Fibroblast of lung (primary cell): Measurements from ENCODE around the gene KPNA6.

ENCODE experiments used
- EZH2 ChIP-seq: IDR thresholded peaks from 2 replicates; pipeline ENCODE4 v1.5.1; 2012; ENCODE audit warnings: low read length, control low read depth, mild to moderate bottlenecking; ENCODE audit errors: missing control alignments
- TF ChIP-seq, protein P1 (sequence below), 2 donors: IDR thresholded peaks in 1 of 2; conservative IDR thresholded peaks in 1 of 2; 1 replicate in 1 of 2; 2 replicates in 1 of 2; pipeline ENCODE4 v1.5.1; 2011 to 2012; ENCODE audit warnings: low read length in 2 of 2, control low read depth in 1 of 2, inconsistent platforms in 1 of 2, low read depth in 1 of 2, mild to moderate bottlenecking in 1 of 2

DNA sequence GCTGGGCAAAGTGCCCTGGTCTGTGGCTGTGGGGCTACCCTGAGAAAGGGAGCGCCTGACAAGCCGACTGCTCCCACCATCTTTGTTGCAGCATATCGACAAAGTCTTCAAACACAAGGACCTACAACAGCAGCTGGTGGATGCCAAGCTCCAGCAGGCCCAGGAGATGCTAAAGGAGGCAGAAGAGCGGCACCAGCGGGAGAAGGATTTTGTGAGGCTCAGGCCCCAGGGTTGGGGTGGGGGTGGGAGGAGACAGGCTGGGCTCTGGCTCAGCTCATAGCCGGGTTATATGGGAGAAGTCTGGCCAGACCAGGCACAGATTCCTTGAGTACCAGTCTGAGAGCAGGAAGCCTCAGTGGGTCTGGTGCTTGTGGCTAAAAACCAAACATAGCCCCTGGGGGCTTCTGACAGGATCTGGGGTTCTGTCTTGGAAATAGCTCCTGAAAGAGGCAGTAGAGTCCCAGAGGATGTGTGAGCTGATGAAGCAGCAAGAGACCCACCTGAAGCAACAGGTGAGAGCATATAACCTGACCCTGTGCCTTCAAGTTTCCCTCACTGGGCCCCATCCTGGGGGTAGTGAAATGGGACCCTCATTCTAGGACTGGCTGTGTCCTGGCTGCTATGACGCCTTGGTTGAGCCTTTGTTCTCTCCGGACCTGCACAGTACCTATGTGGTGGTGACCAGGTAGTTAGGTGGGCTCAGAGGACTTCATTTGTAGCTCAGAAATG, 84.5 kb downstream of the KPNA6 start:
- TF ChIP-seq EZH2, result no peak
- TF ChIP-seq, protein P1, sequence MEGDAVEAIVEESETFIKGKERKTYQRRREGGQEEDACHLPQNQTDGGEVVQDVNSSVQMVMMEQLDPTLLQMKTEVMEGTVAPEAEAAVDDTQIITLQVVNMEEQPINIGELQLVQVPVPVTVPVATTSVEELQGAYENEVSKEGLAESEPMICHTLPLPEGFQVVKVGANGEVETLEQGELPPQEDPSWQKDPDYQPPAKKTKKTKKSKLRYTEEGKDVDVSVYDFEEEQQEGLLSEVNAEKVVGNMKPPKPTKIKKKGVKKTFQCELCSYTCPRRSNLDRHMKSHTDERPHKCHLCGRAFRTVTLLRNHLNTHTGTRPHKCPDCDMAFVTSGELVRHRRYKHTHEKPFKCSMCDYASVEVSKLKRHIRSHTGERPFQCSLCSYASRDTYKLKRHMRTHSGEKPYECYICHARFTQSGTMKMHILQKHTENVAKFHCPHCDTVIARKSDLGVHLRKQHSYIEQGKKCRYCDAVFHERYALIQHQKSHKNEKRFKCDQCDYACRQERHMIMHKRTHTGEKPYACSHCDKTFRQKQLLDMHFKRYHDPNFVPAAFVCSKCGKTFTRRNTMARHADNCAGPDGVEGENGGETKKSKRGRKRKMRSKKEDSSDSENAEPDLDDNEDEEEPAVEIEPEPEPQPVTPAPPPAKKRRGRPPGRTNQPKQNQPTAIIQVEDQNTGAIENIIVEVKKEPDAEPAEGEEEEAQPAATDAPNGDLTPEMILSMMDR (conservative IDR thresholded peaks at IDR 0.05 in 1 of 2, IDR thresholded peaks at IDR 0.05 in 1 of 2; ENCODE audit: low read depth in 1 of 2, low read length in 2 of 2), result no peak
